ENCODE measurements around the gene TRAF2. TPM values are rescaled to one million over a fixed set of nuclear protein-coding genes. Genes with fewer than 3 reads are reported as not detected.

The TRAF2 gene
- total and polyA plus RNA-seq, 9 of the 15 experiments (the other 6 are each of a cell fraction or from before 2014, with no cell fraction given): 0.24 to 45.2 (median 18.0) TPM

GRCh38 chr9:136854113-136854841 lies 32.0 kb upstream of the TRAF2 start:
- peaks cover 38% of the 10 kb centered on the region; the same call in 1 of the 3 replicates for H3K36me3 ChIP-seq (ENCODE audit: control insufficient read depth, insufficient read depth, low read length)
- intact Hi-C loops (cut with micrococcal nuclease) (no loop called here), in situ Hi-C loops (cut with MboI) (no loop called here)
- 0 out of 2 replicates have a peak, but pooled peaks cover 7% of the 10 kb centered on the region for H4K20me1 ChIP-seq (replicated peaks; ENCODE audit: control insufficient read depth, insufficient read depth, low read length)
- no peaks in the 10 kb centered on the region for H3K9me1 ChIP-seq (ENCODE audit: control insufficient read depth, insufficient read depth, low read length)
- ATAC-seq (no peak), FAIRE-seq (no peak), DNase-seq (ENCODE audit: extremely low read depth in 1 of 4, low spot score in 3 of 4) (no peak)
- POLR2A ChIA-PET: interaction anchor here (0.6 kb wide), 1 partner anchor 102 kb away, joined by 3 read pairs; no protein-coding TSS in a partner anchor
- H3K79me2 ChIP-seq (ENCODE audit: control insufficient read depth, insufficient read depth, low read length): peaks cover 15% of the 10 kb centered on the region
- no peak overlapping the region for H2AFZ ChIP-seq (ENCODE audit: low read depth, low read length)
- no peak overlapping the region for H3K4me2 ChIP-seq (ENCODE audit: insufficient read depth, low read length)
- H3K27ac ChIP-seq (ENCODE audit: extremely low read depth, low read depth, low read length): no peak overlapping the region
- no peaks in the 10 kb centered on the region for H3K9me3 ChIP-seq (replicated peaks; ENCODE audit: control insufficient read depth, insufficient read depth, low read depth, low read length)
- WGBS (ENCODE audit: insufficient coverage, low coverage, missing lambda C conversion rate): 80% methylated on average over 22 of the region's 30 CpGs
- H3K9ac ChIP-seq (ENCODE audit: insufficient read depth in 1 of 2, low read depth in 2 of 2, low read length in 2 of 2): peak overlapping the region in 1 of 2 experiments; percentile 35; a peak in 2 of 4 replicates
- H3K4me3 ChIP-seq: no peak overlapping the region
- no peaks in the 10 kb centered on the region for H3K27me3 ChIP-seq (ENCODE audit: control insufficient read depth in 2 of 2, insufficient read depth in 2 of 2, low read length in 2 of 2)
- CTCF ChIA-PET (ENCODE audit: low intra/inter-chr PET ratio): no interaction called here
- H3K4me1 ChIP-seq (replicated peaks in 1 of 2; ENCODE audit: control insufficient read depth in 2 of 2, insufficient read depth in 2 of 2, low read length in 2 of 2): peaks cover 9 to 96% of the 10 kb centered on the region in 2 experiments; a peak in 4 of 5 replicates
- TF ChIP-seq MECOM (CRISPR knock-in tag; IDR thresholded peaks at IDR 0.05) (no peak), SRF (CRISPR knock-in tag; IDR thresholded peaks at IDR 0.05) (no peak), ZBTB7A (IDR thresholded peaks at IDR 0.05; ENCODE audit: borderline replicate concordance, control insufficient read depth, low read depth, low read length) (0 out of 2 replicates have a peak, but pooled peaks have one; percentile 6), BACH1 (tag; IDR thresholded peaks at IDR 0.05) (no peak), POLR2G (IDR thresholded peaks at IDR 0.05; ENCODE audit: low read depth, low read length) (peak; percentile 70; the same call in 1 of the 2 replicates), RBFOX2 (IDR thresholded peaks at IDR 0.05; ENCODE audit: low read depth, low read length) (0 out of 2 replicates have a peak, but pooled peaks have one; percentile 52), NFIC (IDR thresholded peaks at IDR 0.05) (peak; percentile 41)
- BruUV-seq (replicated peaks): no TSS peak
